GM18873 (cell line): ENCODE measurements around the gene IRAG1.
"Not testable (repeated sequence)": the region's sequence is repeated elsewhere in the genome, so short reads cannot be mapped to it uniquely, and the experiment has no call there.

ENCODE experiments used
- ATAC-seq: cut with Tn5 transposase; IDR thresholded peaks from one replicate; pipeline ENCODE4 v1.9.1; 2021; ENCODE audit warnings: mild to moderate bottlenecking, moderate library complexity, moderate number of reproducible peaks; ENCODE audit not compliant: unreplicated experiment, low FRiP score

The IRAG1 gene

DNA sequence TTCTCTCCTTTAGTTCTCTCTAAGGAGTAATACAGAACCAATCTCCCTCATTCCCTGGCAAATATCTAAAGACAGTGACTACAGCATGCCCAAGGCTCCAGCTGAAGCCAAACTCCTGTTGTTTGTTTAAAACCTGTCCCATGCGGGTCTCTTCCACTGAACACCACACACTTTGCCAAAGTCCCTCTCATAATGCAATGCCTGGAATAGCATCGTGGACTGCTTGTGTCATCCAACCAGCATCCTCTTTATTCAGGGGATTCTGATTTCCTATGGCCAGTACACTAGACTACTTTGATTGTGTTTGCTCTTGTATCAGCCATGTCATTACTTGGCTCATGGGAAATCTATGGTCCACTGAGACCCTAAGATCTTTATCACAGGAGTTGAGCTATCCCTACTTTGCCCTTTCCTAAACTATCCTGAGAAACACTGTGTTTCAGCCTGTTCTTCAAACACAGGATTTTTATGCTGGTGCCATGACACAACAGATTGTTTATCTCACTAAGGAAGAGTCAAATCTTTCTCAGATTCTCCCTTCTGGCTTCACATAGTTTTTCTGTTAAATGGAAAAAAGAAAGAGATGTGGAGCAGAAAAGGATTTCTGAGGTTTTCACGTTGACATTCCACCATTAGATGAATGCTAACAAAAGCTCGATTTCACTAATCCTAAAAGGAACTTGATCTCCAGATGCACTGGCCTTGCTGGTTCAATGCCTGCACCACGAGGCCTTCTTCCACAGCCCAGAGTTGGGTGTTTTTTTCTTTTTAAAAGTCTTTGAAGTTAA, 15.9 kb upstream of the IRAG1 start:
- ATAC-seq, result no peak

DNA sequence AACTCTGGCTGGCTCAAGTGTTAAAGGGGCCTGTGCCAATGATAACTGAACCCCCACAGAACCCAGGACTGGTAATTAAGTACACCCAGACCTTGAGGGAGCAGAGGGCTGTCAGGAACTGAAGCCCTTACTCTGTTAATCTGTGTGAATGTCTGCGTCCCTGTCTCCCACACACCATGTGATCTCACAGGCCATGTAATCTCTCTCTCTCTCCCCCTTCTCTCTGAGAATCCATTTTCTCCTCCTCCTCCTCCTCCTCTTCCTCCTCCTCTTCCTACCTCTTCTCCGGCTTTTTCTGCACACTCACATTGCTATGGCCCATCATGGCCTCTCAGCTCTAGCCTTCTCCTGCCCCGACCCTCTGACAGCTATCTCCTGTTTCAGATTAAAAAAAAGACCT, 14.6 kb upstream of the IRAG1 start:
- ATAC-seq, result no peak

DNA sequence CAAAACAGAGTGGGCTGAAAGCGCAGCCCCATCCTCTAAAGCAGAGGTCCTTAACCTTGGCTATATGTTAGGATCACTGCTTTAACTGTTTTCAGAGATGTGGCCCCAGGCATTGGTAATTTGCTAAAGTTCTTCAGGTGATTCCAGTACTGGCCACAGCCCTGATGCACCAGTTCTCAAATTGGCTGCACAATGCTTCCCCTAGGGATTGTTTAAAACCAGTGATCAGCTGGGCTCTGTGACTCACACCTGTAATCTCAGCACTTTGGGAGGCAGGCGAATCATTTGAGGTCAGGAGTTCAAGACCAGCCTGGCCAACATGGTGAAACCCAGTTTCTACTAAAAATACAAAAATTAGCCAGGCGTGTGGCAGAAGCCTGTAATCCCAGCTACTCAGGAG, 8.4 kb upstream of the IRAG1 start:
- ATAC-seq, result no peak

DNA sequence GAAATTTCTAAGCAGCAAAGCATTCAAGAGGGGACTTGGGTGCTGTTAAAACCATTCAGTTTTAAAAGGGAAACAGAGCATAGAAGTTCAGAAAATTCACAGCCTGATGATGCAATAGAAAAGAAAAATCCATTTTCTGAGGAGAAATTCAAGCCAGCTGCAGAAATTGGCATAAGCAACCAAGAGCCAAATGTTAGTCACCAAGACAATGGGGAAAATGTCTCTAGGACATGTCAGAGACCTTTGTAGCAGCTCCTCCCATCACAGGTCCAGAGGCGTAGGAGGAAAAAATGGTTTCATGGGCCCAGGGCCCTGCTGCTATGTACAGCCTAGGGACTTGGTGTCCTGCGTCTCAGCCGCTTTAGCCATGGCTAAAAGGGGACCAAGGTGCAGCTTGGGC, 5.5 kb upstream of the IRAG1 start:
- ATAC-seq, result no peak

DNA sequence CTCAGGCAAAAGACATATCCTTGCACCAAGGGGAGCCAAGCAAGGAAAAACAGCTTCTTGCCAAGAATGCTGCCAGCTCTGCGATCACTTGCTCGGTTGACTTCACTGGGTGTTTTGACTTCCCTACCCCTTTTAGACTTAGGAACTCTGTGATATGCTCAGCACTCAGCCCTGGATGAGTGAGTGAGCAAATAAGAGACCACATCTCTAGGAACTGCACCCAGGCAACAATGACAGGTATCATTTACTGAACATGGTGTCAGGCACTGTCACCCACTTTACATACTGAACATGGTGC, 3.7 kb upstream of the IRAG1 start:
- no peak for ATAC-seq

DNA sequence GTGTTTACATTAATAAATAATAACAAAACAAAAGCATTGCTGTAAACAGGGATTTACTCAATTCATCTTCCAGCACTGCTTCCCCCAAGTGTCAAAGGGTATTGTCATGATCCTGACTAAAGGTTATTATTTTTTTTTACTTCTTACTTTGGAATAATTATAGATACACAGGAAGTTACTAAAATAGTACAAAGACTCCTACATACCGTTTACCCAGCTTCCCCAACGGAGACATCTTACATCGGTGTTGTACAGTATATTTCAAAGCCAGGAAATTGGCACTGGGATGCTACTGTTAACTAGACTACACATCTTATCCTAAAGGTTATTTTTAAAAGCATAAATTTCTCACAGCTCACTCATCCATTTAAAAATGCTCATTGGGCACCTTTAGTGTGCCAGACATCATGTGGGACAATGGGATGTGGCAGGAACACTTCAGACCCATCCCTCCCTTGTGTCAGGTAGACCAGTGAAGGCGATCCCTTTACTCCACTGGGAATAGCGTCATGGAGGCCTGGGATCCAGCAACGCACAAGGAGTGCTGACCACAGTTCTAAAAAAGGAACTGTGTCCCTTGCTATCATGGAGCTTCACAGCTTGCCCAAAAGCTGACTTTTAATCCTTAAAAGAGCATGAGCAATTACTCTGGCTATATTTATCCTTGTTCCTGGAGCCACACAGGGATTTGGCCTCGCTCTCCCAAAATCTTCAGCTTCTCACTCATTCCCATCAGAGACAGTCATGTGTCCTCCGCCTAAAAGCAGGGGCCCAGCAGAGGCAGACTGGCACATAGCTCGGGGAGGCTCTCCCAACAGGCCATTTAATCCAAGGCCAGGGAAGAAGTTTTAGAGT, 3.1 kb upstream of the IRAG1 start:
- ATAC-seq, result no peak

DNA sequence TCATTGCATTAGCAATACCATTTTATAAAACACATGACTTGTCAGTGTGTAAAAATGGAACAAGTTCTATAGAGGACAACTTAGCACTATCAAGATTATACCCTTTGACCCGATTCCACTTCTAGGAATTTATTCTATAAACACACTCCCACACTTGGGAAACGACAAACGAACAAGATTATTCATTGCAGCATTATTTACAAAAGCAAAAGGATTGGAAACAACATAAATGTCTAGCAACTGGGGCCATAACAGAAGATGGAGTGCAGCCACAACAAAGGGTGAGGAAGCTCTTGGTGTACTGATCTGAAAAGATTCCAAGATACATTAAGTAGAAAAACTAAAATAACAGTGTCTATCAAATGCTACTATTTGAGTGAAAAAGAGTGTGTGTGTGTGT, 2.3 kb upstream of the IRAG1 start:
- ATAC-seq, result no peak

DNA sequence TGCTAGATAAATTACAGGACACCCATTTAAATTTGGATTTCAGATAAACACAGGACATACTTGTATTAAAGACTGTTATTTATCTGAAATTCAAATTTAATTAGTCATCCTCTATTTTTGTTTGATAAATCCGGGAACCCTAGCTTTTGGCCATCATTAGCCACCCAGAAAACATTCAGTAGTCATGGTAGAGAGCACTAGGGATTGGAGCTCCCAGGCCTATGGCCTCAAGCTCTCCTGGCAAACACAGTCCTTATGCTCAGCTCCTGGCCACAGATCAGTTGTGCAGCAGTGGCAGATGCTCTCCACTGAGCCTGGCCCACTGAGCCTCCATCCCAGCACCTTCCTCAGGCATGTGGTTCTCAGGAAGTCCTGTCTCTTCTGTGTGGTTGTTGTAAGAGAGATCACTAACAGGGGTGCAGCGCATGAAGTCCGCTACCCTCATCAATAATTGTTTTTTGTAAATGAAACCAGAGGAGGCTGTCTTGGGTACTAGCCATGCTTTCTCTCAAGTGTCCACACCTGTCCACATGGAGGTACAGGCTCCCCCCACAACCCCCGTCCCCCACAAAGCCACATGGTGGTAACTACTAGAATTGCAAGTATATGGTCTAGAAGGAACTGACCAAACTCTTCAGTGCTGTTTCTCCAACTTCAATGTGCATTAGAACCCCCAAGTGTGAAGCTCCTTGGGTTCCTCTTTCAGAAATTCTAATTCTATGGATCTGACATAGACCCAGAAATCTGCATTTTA, 1.1 kb upstream of the IRAG1 start:
- no peak for ATAC-seq

DNA sequence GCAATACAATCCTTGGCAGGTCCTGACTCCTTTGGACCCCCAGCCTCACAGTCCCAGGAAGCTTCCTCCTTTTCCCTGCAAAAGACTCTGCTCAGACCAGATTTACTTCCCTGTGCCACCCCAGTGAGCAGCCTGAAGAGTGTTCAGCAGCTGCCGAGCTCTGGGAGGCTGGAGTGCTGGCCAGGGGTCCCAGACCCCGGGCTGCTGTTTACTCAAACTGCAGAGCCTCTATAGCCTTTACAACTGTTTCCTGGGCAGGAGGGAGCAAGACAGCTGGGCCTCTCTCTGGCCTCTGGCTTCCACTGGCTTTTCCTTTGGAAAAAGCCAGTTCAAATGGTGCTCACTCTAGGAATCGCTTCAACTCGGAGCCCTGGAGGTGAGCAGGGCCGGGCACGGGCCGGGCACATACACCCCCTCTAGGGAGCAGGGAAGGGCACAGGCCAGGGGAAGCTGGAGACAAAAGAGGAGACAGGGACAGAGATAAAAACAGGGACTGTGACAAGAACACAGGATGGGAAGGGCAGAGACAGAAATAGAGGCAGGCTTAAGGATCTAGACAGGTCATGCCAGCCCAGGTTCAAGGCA, 932 bp downstream of the IRAG1 start:
- no peak for ATAC-seq

DNA sequence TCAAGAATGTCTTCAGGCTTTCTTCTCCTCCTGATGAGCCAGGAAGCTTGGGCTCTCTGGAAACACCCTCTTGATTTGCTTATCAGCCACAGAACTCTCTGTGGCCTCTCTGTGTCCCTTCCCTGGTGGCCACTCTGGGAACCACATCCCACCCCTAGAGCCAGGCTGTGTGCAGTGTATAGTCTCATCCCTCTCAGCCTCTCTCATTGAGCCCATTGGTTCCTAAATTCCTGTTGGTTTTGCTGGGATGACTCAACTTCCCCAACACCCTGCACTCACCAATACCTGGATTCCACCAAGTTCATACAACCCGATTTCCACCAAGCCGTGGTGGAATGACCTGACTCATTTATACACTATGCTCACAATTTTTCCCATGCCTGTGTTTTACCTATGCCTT, 5.2 kb downstream of the IRAG1 start:
- no peak for ATAC-seq

DNA sequence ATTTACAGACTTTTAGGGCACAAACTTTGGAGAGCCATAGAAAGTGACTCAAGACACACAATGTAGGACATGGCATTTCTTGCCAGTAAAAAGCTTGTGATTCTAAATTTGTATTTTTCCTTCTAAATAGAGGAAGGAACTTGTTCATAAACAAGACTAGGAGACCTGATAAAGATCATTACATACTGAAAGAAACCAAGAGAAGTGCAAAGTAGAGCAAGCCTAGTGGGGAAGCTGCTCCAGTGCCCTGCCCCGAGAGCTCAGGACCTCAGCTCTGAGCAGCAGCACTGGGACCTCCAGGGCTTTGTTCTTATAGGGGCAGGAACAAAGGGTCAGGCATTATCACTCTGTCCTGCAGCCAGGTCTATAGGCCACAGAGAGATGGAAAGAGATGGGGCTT, 7.2 kb downstream of the IRAG1 start:
- ATAC-seq, result no peak

DNA sequence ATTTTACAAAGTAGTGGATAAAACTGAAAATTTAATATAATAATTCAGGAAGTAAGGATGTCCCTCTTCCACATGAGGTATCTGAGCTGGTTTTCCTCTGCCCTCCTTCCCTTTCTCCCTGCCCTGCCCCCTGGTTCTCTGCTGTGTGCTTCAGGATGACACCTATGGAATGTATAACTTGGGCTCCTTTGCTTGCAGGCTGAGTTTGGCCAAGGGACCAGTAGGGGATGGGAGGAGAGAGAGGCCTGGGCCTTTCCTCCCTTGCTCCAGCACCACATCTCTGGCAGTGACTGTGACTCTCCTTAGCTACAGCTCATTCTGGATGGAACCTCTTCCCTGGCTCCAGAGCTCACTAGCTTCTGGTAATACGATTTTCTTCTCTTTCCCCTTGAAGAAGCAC, 10.1 kb downstream of the IRAG1 start:
- ATAC-seq, result no peak

DNA sequence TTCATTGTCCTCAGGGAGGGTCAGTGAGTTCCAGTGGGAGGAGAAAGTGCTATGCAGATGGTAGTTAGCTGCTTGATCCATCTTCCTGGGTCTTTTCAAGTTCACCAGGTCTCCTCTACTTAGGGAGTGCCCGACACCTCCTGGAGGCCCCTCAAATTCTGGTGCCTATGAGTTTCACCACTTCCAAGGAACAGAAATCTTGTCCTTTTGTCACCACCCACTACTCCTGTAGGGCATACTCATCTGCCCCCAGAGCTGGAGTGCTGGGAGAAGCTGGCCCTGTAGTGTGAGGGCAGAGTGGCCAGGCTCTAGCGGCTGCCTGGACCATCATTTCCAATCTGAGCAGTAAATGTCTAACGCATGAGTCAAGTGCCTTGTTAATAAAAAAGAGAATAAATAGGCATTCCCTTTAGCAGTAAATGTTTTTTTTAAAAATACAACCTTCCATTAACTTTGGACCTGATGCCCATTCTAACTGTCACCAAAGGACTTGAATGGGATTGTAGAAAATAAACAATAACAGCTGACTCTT, 12.5 kb downstream of the IRAG1 start:
- no peak for ATAC-seq

DNA sequence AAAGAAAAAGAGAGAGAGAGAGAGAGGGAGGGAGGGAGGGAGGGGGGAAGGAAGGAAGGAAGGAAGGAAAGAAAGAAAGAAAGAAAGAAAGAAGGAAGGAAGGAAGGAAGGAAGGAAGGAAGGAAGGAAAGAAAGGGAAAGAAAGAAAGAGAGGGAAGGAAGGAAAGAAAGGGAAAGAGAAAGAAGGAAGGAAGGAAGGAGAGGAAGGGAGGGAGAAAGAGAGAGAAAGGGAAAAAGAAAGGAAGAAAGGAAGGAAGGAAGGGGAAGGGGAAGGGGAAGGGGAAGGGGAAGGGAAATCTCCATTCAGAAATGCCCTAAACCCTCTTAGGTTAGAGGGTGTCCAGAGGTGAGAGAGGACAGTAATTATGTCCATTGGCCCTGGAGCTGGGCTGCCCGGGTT, 13.3 kb downstream of the IRAG1 start:
- not testable (repeated sequence) for ATAC-seq

DNA sequence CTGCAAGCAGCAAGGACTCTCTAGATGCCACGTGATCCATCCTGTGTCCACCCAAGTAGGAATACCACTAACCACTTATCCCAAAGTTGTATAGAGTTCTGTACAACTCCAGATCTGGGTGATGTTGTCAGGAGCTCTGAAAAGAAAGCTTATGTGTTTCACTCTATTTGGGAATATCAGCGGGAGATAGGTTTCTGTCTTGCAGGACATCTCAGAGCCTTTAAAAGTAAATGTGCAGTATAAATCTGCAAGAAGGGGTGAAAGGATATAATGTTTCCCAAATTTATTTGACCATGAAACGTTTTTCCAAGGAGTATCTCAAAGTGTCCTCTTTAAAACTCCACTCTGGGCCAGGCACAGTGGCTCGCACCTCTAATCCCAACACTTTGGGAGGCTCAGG, 13.9 kb downstream of the IRAG1 start:
- no peak for ATAC-seq

DNA sequence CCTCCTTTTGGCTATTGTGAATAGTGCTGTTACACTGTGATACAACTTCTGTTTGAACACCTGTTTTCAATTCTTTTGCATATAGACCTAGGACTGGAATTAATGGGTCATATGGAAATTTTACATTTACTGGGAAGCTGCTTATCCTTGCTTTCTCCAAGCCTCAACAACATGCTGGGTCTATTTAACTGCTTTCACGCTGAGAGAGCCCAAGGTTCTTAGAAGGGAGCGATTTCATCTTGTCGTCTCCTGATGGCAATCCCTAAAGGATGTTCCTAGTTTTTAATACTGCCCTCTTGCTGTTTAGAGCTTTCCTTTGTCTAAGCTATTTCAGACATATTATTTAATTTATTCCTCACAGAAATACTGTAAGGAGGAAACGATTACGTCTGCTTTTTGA, 15.5 kb downstream of the IRAG1 start:
- ATAC-seq, result no peak

DNA sequence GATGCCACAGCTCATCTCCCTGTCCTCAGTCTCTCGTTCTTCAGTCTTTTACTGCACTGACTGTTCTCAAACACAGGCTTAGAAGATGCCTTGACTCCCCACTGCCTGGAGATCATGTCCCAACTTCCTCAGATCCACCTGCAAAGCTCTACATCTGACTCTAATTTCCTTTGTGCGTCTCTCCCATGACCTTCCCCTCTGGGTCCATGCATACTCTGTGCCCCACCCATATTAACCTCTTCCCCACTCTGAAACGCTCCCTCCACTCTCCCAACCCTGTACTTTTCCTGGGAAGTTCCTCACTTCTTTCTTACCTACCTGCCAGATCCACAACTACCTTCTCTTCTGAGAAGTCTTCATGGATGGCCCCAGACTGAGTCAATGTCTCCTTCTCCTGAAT, 16.6 kb downstream of the IRAG1 start:
- ATAC-seq, result no peak

DNA sequence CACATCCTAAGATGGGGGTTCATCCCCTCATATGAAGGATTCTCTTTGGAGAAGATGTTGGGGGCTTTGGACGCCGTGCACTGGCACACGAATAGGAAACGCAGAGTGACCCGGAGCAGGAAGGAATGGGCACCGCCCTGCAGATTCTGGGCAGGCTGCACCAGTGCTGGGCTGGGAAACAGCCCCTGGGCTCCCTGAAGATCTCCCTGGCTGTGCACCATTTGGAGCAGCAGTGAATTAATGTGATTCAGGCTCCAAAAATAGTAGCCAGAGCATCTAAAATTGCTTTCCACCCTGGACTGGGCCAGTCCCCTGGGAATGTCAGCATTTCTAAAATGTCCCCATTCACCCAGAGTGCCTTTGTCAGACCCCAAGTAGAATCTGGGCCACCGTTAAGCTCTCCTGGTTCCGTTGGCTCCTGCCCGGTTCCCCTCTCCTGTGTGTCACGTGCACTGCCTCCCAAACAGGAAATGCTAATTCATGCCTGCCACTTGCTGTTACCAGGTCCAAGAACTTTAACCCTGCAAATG, 18.6 kb downstream of the IRAG1 start:
- no peak for ATAC-seq

DNA sequence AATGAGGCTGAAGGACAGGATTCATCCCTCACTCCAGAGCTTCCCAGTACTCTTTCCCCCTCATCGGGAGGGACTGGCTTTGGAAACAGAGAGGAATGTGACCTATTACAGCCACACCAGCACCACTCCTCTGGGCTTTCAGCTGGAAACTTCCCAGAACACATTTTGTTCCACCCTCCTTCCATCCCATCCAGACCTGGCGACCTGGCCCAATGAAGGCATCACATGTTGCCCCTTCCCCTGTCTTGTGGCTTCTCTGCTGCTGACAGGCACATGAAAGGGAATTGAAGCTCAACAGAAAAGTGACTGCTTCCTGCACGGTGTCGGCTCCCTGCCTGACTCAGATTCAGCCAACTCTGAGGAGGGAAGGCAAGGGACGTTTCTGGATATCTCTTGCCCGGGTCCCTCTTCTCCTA, 19.1 kb downstream of the IRAG1 start:
- ATAC-seq, result no peak

DNA sequence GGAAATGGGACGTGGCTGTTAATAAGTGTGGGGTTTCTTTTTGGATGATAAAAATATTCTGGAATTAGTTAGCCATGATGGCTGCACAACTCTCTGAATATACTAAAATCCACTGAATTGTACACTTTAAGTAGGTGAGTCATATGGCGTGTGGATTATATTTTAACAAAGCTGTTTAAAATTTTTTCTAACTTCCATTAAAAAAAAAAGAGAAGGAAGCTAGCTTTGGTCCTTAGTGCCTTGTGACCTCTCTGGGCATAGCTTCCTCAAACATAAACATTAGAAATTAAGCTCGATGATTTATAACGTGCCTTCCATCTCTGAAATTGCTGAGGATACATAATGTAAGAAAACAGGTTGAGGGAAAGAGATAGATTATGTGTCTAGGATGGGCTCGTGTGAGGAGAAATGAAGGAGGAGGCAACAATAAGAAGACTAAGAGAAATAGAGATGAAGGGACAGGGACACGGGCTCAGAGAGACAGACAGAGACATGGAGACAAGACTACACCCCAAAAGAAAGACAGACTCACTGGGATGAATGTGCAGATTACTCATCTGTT, 20.0 kb downstream of the IRAG1 start:
- no peak for ATAC-seq
